H1 (cell line): ENCODE measurements around the gene A3GALT2. TPM values are rescaled to one million over a fixed set of nuclear protein-coding genes. Genes with fewer than 3 reads are reported as not detected.

Source experiments
- CTCF ChIA-PET: fragments of 300-600 bp; sonication (Branson Sonifier 250); formaldehyde crosslinking; loops from one replicate; lab custom pipeline; 2021; ENCODE audit not compliant: partially characterized antibody; lab: Charles Lee
- POLR2A ChIA-PET: fragments of 300-600 bp; sonication (Branson Sonifier 250); formaldehyde crosslinking; loops from one replicate; lab custom pipeline; 2021; ENCODE audit warnings: inconsistent platforms; ENCODE audit not compliant: partially characterized antibody; lab: Charles Lee
- DNase-seq, 2 experiments: peaks; one replicate each; pipeline versions ENCODE4 v3.0.0 to v3.0.0-alpha.2; 2010 to 2022; ENCODE audit warnings: low spot score in 2 of 2, low read depth in 1 of 2, mixed read lengths in 1 of 2
- FAIRE-seq: peaks from 2 replicates; lab custom pipeline; 2011; peaks lifted over from hg19 to GRCh38; lab: Jason Lieb, UNC
- H2AFZ ChIP-seq: 2 replicates; pipeline ENCODE4 v1.8.1; 2012; ENCODE audit warnings: low read length, inconsistent platforms
- H2AK5ac ChIP-seq: 2 replicates; pipeline ENCODE4 v1.6.1; 2013; ENCODE audit warnings: low read depth, low read length
- H2BK120ac ChIP-seq: replicated peaks from 2 replicates; pipeline ENCODE3; 2013; ENCODE audit warnings: low read depth, low read length, inconsistent platforms
- H2BK12ac ChIP-seq: 2 replicates; pipeline ENCODE4 v1.6.1; 2013; ENCODE audit warnings: low read depth, low read length
- H2BK15ac ChIP-seq: 2 replicates; pipeline ENCODE4 v1.6.1; 2013; ENCODE audit warnings: low read length
- H2BK20ac ChIP-seq: 2 replicates; pipeline ENCODE4 v1.6.1; 2013; ENCODE audit warnings: low read length
- H2BK5ac ChIP-seq: 2 replicates; pipeline ENCODE4 v1.6.1; 2013; ENCODE audit warnings: low read depth, low read length
- H3K14ac ChIP-seq: 2 replicates; pipeline ENCODE4 v1.6.1; 2013; ENCODE audit warnings: inconsistent platforms; ENCODE audit not compliant: insufficient read length
- H3K18ac ChIP-seq: 2 replicates; pipeline ENCODE4 v1.6.1; 2013; ENCODE audit warnings: low read length; ENCODE audit errors: extremely low read depth
- H3K23ac ChIP-seq: 2 replicates; pipeline ENCODE4 v1.6.1; 2013; ENCODE audit warnings: inconsistent platforms; ENCODE audit not compliant: insufficient read length
- H3K23me2 ChIP-seq: 2 replicates; pipeline ENCODE4 v1.6.1; 2013; ENCODE audit warnings: low read depth, low read length
- H3K27ac ChIP-seq: 2 replicates; pipeline ENCODE4 v1.6.1; 2011; ENCODE audit warnings: low read depth, low read length, inconsistent platforms
- H3K27me3 ChIP-seq, 4 experiments: replicated peaks in 1 of 4; 1 replicate in 1 of 4; 2 replicates in 3 of 4; pipeline versions ENCODE4 v1.6.1 to v1.8.1; 2011 to 2013; ENCODE audit warnings: low read length in 3 of 4, mild to moderate bottlenecking in 3 of 4, inconsistent platforms in 2 of 4, mixed read lengths in 2 of 4, moderate library complexity in 1 of 4; ENCODE audit not compliant: control insufficient read depth in 3 of 4, insufficient read depth in 3 of 4; ENCODE audit errors: extremely low read depth in 1 of 4
- H3K36me3 ChIP-seq, 4 experiments: 2 replicates each; pipeline versions ENCODE4 v1.6.1 to v1.8.1; 2011 to 2013; ENCODE audit warnings: mild to moderate bottlenecking in 4 of 4, low read length in 3 of 4, moderate library complexity in 2 of 4, control low read depth in 1 of 4, inconsistent platforms in 1 of 4; ENCODE audit not compliant: insufficient read depth in 4 of 4, control insufficient read depth in 2 of 4
- H3K4ac ChIP-seq: replicated peaks from 2 replicates; pipeline ENCODE3; 2013; ENCODE audit warnings: low read length, low read depth, mixed read lengths, inconsistent platforms; ENCODE audit not compliant: insufficient read length
- H3K4me1 ChIP-seq, 4 experiments: replicated peaks in 1 of 4; 1 replicate in 1 of 4; 2 replicates in 3 of 4; pipeline versions ENCODE4 v1.6.1 to v1.8.1; 2011 to 2013; ENCODE audit warnings: low read length in 3 of 4, inconsistent platforms in 2 of 4, mixed read lengths in 1 of 4; ENCODE audit not compliant: insufficient read depth in 4 of 4, control insufficient read depth in 3 of 4
- H3K4me2 ChIP-seq, 2 experiments: 2 replicates each; pipeline versions ENCODE4 v1.6.1 to v1.8.1; 2011 to 2013; ENCODE audit warnings: low read depth in 2 of 2, low read length in 2 of 2, control low read depth in 1 of 2, inconsistent platforms in 1 of 2, mild to moderate bottlenecking in 1 of 2; ENCODE audit not compliant: insufficient read depth in 1 of 2
- H3K4me3 ChIP-seq, 4 experiments: fragments of 200-600, 300-600 bp in 1 of 4; sonication (generic), shearing (Covaris generic), sonication (Bioruptor Twin) in 1 of 4; 2 replicates each; pipeline versions ENCODE4 v1.5.1 to v1.8.1; 2011 to 2016; ENCODE audit warnings: low read length in 4 of 4, low read depth in 3 of 4, control low read depth in 2 of 4, inconsistent platforms in 2 of 4, mild to moderate bottlenecking in 2 of 4, mixed read lengths in 1 of 4, moderate library complexity in 1 of 4; ENCODE audit not compliant: insufficient read depth in 2 of 4; ENCODE audit errors: extremely low read depth in 1 of 4
- H3K56ac ChIP-seq: replicated peaks from 2 replicates; pipeline ENCODE3; 2013; ENCODE audit warnings: low read depth, mild to moderate bottlenecking, mixed read lengths, low read length, inconsistent platforms; ENCODE audit not compliant: insufficient read length
- H3K79me1 ChIP-seq: 2 replicates; pipeline ENCODE4 v1.6.1; 2013; ENCODE audit warnings: low read depth, low read length, control low read depth
- H3K79me2 ChIP-seq, 2 experiments: 2 replicates each; pipeline versions ENCODE4 v1.6.1 to v1.8.1; 2012 to 2013; ENCODE audit warnings: low read length in 2 of 2, mild to moderate bottlenecking in 2 of 2, inconsistent platforms in 1 of 2; ENCODE audit not compliant: insufficient read depth in 2 of 2, control insufficient read depth in 1 of 2
- H3K9ac ChIP-seq, 4 experiments: replicated peaks in 1 of 4; 1 replicate in 1 of 4; 2 replicates in 3 of 4; pipeline versions ENCODE4 v1.6.1 to v1.8.1; 2011 to 2013; ENCODE audit warnings: low read depth in 3 of 4, low read length in 3 of 4, control low read depth in 2 of 4, mild to moderate bottlenecking in 2 of 4, moderate library complexity in 2 of 4, inconsistent platforms in 1 of 4; ENCODE audit errors: extremely low read depth in 1 of 4
- H3K9me3 ChIP-seq, 2 experiments: 2 replicates each; pipeline versions ENCODE4 v1.6.1 to v1.8.1; 2012 to 2013; ENCODE audit warnings: mild to moderate bottlenecking in 2 of 2, moderate library complexity in 2 of 2, control low read depth in 1 of 2, inconsistent platforms in 1 of 2, low read depth in 1 of 2, low read length in 1 of 2, mixed read lengths in 1 of 2; ENCODE audit not compliant: insufficient read depth in 2 of 2
- H4K20me1 ChIP-seq, 2 experiments: replicated peaks in 1 of 2; 2 replicates each; pipeline versions ENCODE3 to v1.8.1; 2011 to 2013; ENCODE audit warnings: inconsistent platforms in 2 of 2, low read length in 2 of 2, mild to moderate bottlenecking in 1 of 2; ENCODE audit not compliant: insufficient read depth in 2 of 2, control insufficient read depth in 1 of 2
- H4K5ac ChIP-seq: 2 replicates; pipeline ENCODE4 v1.6.1; 2013; ENCODE audit warnings: low read length, low read depth, mixed read lengths, inconsistent platforms; ENCODE audit not compliant: insufficient read length
- H4K8ac ChIP-seq: 2 replicates; pipeline ENCODE4 v1.8.0; 2013; ENCODE audit warnings: mild to moderate bottlenecking, moderate library complexity, low read length, inconsistent platforms; ENCODE audit not compliant: insufficient read depth; ENCODE audit errors: extremely low read depth
- H4K91ac ChIP-seq: replicated peaks from 2 replicates; pipeline ENCODE3; 2013; ENCODE audit warnings: low read length, mixed read lengths, inconsistent platforms; ENCODE audit not compliant: insufficient read length
- ASH2L ChIP-seq: fragments of 200-600, 300-600 bp; sonication (generic); IDR thresholded peaks from one replicate; pipeline ENCODE4 v1.7.1; 2017; ENCODE audit warnings: low read length
- BRCA1 ChIP-seq: IDR thresholded peaks from 2 replicates; pipeline ENCODE4 v1.6.1; 2012; ENCODE audit warnings: low read depth, low read length, improper control_type of control experiment
- CBX8 ChIP-seq: fragments of 300-800, 300-1000 bp; sonication (generic); IDR thresholded peaks from 2 replicates; pipeline ENCODE4 v1.7.1; 2016; ENCODE audit warnings: low read depth, low read length, borderline replicate concordance
- CTCF ChIP-seq, 3 experiments: IDR thresholded peaks; 1 replicate in 2 of 3; 2 replicates in 1 of 3; pipeline versions ENCODE4 v1.5.1 to v1.6.1; 2011; ENCODE audit warnings: low read length in 3 of 3, mild to moderate bottlenecking in 3 of 3, inconsistent platforms in 2 of 3, low read depth in 1 of 3, moderate library complexity in 1 of 3; ENCODE audit not compliant: insufficient read depth in 1 of 3; ENCODE audit errors: control extremely low read depth in 1 of 3
- JUND ChIP-seq: IDR thresholded peaks from 2 replicates; pipeline ENCODE4 v1.6.1; 2011; ENCODE audit warnings: mild to moderate bottlenecking, improper control_type of control experiment, low read length
- RBBP5 ChIP-seq: IDR thresholded peaks from 2 replicates; pipeline ENCODE4 v1.7.1; 2012; ENCODE audit warnings: low read depth, mild to moderate bottlenecking, inconsistent platforms, low read length, moderate library complexity, borderline replicate concordance
- RFX5 ChIP-seq: IDR thresholded peaks from 2 replicates; pipeline ENCODE4 v1.6.1; 2011; ENCODE audit warnings: low read depth, low read length, improper control_type of control experiment, borderline replicate concordance
- SP4 ChIP-seq: IDR thresholded peaks from 2 replicates; pipeline ENCODE4 v1.6.1; 2012; ENCODE audit warnings: low read length, inconsistent platforms
- SRF ChIP-seq: IDR thresholded peaks from 2 replicates; pipeline ENCODE4 v1.6.1; 2011; ENCODE audit warnings: mild to moderate bottlenecking, low read depth, low read length, moderate library complexity
- USF2 ChIP-seq: IDR thresholded peaks from 2 replicates; pipeline ENCODE4 v1.6.1; 2011; ENCODE audit warnings: low read length, improper control_type of control experiment
- WGBS, 2 experiments: shearing (Covaris generic) in 1 of 2; methylation state at CpG; one replicate each; pipeline versions ENCODE4 v1.1.6 to v1.1.7; 2013 to 2015; ENCODE audit warnings: low lambda C conversion rate in 2 of 2, mixed read lengths in 2 of 2, inconsistent platforms in 1 of 2, low coverage in 1 of 2, missing lambda C conversion rate in 1 of 2; ENCODE audit not compliant: insufficient replicate concordance in 2 of 2, insufficient coverage in 1 of 2, insufficient read length in 1 of 2; ENCODE audit errors: extremely low coverage in 1 of 2, missing lambda C conversion rate in 1 of 2; 5-methylcytosine and 5-hydroxymethylcytosine counted together
- polyA plus RNA-seq, 7 experiments: library from polyadenylated mRNA; depleted of rRNA in 3 of 7; stranded (reverse) in 5 of 7; unstranded in 2 of 7; fragments of >200 nt in 5 of 7; fragments of 200-250 nt in 2 of 7; gene quantifications; 1 replicate in 5 of 7; 2 replicates in 1 of 7; 4 replicates in 1 of 7; pipeline versions ENCODE4 v1.2.1 to v1.2.3, GENCODE V29; 2011 to 2013; ENCODE audit warnings: missing spikeins in 2 of 7, mixed read lengths in 2 of 7
- total RNA-seq: library from RNA; stranded (reverse); fragmentation: NEBNext Ultra II Directional; extraction: Animal tissue kit (Norgen Biotek cat#: 25700); gene quantifications from 2 replicates; pipeline ENCODE4 v1.2.1, GENCODE V29; 2021

Gene A3GALT2
- total and polyA plus RNA-seq, 2 of the 8 experiments (the other 6 are each of a cell fraction or from before 2014, with no cell fraction given), result not detected

GRCh38 chr1:33344896-33345560 lies 24.1 kb upstream of the A3GALT2 start:
- POLR2A ChIA-PET, result interaction anchor here (0.6 kb wide), 1 partner anchor 171 kb away, joined by 4 read pairs; no protein-coding TSS in a partner anchor
- Histone ChIP-seq H2AK5ac (no peak overlapping the region), H3K56ac (no peak overlapping the region), H3K14ac (no peak overlapping the region), H3K4me1 (peaks cover 15 to 51% (median 28%) of the 10 kb centered on the region in 4 experiments), H2BK15ac (no peak overlapping the region), H3K79me1 (no peaks in the 10 kb centered on the region), H3K23me2 (peaks cover 4% of the 10 kb centered on the region), H3K79me2 (no peaks in the 10 kb centered on the region), H3K23ac (no peak overlapping the region), H3K4me3 (no peak overlapping the region), H4K91ac (no peak overlapping the region), H3K9ac (no peak overlapping the region), H2BK120ac (no peak overlapping the region), H3K4me2 (no peak overlapping the region), H4K8ac (no peak overlapping the region), H3K27me3 (peaks cover 17 to 38% (median 32%) of the 10 kb centered on the region in 4 experiments), H2AFZ (no peak overlapping the region), H2BK12ac (no peak overlapping the region), H3K27ac (no peak overlapping the region), H3K4ac (no peak overlapping the region), H4K5ac (no peak overlapping the region), H3K9me3 (no peaks in the 10 kb centered on the region), H4K20me1 (peaks cover 5 to 17% of the 10 kb centered on the region in 2 experiments), H3K18ac (no peak overlapping the region), H3K36me3 (no peaks in the 10 kb centered on the region), H2BK5ac (no peak overlapping the region), H2BK20ac (no peak overlapping the region)
- DNase-seq, result no peak
- CTCF ChIA-PET, result no interaction called here
- WGBS, 2 experiments, result 82% methylated on average over 2 of the region's 2 CpGs; no CpG with 5 or more reads in 1 of the 2 experiments
- FAIRE-seq, result no peak
- TF ChIP-seq ASH2L (no peak), SP4 (no peak), RFX5 (no peak), CBX8 (no peak), BRCA1 (no peak), CTCF (IDR thresholded peaks at IDR 0.05; ENCODE audit: control extremely low read depth in 1 of 3, insufficient read depth in 1 of 3, low read depth in 1 of 3, low read length in 3 of 3) (no peak), SRF (no peak), JUND (no peak), USF2 (no peak), RBBP5 (no peak)
